Stimulated activated CD4-positive, alpha-beta T cell treated with anti-CD3 and anti-CD28 coated beads, TNF-alpha, amount 100 ng/mL, for 4 hours (primary cell): ENCODE data around the gene TXN.

Experiments
- DNase-seq, 3 experiments: peaks; one replicate each; pipeline ENCODE4 v3.0.0-alpha.2; 2020; ENCODE audit warnings: low read depth in 3 of 3

Gene TXN

DNA sequence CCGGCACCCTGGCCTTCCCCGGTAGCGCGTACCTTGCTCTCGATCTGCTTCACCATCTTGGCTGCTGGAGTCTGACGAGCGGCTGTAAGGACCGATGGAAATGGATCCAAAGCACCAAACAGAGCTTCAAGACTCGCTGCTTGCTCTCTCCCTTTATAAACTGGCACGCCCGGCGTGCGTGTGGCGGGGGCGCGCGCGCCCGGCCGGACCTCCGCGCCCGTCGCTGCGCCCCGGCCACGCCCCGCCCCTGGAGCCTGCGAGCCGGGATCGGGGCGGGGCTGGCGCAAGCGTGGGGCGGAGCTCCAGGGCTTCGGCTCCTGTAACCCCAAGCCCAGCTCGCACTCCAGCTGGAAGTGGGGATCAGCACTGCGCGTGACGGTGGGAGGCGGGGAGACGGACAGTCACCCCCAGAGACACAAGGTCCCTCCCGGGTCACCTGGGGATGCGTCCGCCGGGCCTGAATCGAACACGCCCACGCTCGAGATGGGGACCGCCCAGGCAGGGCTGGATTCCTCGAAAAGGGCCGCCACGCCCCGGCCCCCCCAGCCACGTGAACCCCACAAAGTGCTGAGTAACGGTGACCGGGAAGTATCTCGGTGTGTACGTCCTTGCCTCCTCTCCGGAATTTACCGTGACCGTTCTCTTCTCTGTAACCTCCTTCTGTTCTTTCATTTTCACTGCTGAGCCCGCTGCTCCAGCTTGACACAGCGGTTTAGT lies at the start of gene TXN:
TXN (minus strand) TSS at position 128 of the 717 bp plus-strand sequence; CDS start at position 56, 72 bp downstream.
- peak; percentile 72 to 88 (median 80) for DNase-seq

DNA sequence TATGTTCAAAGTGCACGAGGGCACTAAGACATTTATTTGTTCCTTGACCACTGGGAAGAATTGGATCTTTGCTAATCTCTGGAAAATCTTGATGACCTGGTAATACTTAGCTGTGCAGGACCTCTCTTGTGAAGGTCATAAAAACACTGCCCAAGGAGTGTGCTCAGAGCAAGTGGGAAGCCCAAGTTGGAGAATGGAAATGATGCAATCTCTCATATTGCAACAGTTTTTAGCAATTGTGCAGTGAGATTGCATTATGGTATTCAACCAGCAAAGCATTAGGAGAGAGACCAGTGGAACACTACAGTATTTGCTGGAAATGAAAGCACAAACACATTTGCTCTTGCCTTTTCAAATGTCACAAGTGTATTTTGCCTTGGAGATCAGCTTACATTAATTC lies 46.8 kb upstream of the TXN start:
- no peak for DNase-seq

- no peak for DNase-seq
Measured at GRCh38 chr9:110298043-110298605, 41.8 kb upstream of the TXN start.

DNA sequence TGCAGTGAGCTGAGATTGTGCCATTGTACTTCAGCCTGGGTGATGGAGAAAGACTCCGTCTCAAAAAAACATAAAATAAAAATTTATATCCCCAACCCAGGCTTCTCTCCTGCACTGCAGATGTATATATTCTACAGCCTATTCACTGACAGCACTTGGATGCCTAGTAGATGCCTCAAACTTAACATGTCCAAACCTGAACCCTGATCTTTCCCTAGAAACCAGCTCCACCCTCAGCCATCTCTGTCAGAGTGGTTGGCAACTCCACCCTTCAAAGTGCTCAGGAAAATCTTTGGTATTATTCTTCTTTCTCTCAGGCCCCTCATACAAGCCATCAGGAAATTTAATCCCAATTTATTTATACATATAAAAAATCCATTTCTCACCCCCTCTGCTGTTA lies 36.9 kb upstream of the TXN start:
- DNase-seq = no peak

GRCh38 chr9:110291921-110292557 lies 35.7 kb upstream of the TXN start:
- no peak for DNase-seq

DNA sequence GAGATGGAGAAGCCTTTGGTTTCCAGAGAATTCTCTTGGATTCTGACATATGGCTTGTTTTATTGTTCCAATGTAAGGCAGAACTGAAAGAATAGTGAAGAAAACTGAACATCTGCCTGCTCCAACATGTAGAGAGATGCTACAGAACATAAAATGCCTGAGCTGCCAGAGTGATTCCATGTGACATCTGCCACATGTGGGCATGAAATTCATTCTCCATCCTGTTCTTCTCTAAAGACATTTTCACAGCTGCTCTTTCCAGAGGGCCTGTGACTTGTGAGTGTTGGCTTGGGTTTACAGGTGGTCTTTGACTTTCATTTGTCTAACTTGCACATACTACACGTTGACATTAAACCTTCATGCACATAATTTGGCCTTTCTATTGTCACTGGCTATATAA lies 33.7 kb upstream of the TXN start:
- no peak for DNase-seq

GRCh38 chr9:110288503-110288902 lies 32.2 kb upstream of the TXN start:
- DNase-seq = no peak

DNA sequence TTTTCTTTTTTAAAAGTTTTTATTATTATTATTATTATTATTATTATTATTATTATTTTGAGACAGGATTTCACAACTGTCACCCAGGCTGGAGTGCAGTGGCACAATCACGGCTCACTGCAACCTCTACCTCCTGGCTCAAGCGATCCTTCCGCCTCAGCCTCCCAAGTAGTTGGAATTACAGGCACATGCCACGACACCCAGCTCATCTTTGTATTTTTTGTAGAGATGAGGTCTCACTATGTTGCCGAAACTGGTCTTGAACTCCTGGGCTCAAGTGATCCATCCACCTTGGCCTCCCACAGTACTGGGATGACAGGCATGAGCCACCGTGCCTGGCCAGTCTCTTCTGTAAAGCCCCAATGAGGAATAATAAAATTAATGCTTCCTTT lies 31.0 kb upstream of the TXN start:
- DNase-seq = no peak

- DNase-seq = no peak
Measured at GRCh38 chr9:110284211-110284844, 28.0 kb upstream of the TXN start.

- no peak for DNase-seq
Measured at GRCh38 chr9:110283751-110284150, 27.4 kb upstream of the TXN start.

DNA sequence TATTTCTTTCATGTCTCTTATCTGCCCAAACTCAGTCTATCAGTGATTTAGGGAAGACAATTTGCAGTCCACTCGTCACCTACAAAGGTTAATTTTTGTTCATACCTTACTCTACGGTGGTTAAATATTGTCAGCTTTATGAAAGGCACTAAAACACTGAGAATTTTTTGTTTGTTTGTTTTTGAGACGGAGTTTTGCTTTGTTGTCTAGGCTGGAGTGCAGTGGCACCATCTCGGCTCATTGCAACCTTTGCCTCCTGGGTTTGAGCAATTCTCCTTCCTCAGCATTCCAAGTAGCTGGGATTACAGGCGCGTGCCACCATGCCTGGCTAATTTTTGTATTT lies 26.4 kb upstream of the TXN start:
- no peak for DNase-seq

GRCh38 chr9:110282018-110282738 lies 25.9 kb upstream of the TXN start:
- no peak for DNase-seq

DNA sequence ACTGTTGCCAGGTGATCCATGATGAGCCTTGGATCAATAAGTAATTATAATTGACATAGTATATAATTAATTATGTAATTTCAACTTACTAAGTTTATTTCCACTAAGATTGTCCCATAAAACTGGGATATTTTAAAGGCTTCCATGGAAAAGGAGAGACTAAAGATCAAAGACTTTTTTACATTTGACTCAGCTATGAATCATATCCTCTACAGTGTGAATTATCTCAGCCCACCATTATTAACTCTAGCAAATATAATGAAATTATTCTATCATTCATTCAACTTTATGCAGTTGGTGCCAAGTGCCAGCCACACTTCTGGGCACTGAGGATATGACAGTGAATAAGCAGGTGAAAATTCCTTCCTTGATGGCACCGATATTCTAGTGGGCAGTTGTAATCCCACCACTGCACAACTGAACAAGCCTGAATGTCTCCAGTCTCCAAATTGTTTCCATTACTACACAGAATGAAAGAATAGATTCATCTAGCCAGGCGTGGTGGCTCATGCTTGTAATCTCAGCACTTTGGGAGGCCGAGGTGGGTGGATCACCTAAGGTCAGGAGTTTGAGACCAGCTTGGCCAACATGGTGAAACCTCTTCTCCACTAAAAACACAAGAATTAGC lies 21.9 kb upstream of the TXN start:
- no peak for DNase-seq

GRCh38 chr9:110276781-110277180 lies 20.5 kb upstream of the TXN start:
- DNase-seq = no peak

- no peak for DNase-seq
Measured at GRCh38 chr9:110270211-110270995, 14.1 kb upstream of the TXN start.

DNA sequence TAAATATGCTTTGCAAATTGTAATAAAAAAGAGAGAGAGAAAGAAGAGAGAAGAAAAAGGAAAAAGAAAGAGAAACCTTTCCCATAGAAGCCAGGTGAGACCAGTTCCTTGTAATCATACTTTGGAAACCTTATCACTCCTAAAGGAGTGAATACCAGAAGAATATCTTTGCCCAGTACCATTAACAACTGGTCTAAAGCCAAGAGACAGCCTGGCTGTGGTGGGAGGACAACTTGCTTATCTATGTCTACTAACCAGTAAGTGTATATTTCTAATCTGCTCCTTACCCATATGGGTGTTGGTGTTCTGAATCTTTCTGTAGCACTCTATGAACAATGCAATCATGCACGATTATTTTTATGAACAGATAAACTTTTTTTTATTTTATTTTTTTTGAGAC lies 10.5 kb upstream of the TXN start:
- DNase-seq = no peak

DNA sequence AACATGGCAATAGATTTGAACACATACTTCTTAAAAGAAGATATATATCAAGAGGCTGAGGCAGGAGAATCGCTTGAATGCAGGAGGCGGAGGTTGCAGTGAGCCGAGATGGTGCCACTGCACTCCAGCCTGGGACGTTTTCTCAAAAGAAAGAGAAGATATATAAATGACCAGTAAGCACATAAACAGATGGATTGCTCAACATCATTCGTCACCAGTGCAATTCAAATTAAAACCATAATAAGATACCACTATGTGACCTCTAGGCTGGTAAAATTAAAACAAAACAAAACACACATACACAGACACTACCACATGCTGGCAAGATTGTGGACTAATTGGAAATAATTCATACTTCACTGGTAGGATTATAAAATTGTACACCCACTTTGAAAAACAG lies 5.3 kb upstream of the TXN start:
- no peak for DNase-seq

- DNase-seq = no peak
Measured at GRCh38 chr9:110260911-110261310, 4.6 kb upstream of the TXN start.

GRCh38 chr9:110259566-110259965 lies 3.3 kb upstream of the TXN start:
- DNase-seq = no peak

DNA sequence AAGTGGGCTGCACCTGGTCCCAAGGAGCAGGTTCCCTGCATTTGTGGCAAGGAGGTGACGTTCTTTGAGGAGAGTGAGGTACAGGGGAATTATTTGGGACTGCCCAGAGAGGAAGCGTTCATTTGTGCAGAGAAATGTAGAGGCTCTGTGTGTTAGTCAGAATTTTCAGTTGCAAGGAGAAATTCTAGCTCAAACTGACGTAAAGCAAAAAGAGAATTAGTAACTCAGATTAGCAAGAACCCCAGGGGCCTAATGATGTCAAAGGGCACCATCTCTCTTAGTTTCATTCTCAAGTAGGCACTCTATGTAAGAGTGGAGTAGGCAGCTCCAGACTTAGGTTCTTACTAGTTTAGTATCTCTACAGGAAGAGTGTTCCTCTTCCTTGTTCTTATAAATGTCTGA lies 2.4 kb upstream of the TXN start:
- DNase-seq = no peak

DNA sequence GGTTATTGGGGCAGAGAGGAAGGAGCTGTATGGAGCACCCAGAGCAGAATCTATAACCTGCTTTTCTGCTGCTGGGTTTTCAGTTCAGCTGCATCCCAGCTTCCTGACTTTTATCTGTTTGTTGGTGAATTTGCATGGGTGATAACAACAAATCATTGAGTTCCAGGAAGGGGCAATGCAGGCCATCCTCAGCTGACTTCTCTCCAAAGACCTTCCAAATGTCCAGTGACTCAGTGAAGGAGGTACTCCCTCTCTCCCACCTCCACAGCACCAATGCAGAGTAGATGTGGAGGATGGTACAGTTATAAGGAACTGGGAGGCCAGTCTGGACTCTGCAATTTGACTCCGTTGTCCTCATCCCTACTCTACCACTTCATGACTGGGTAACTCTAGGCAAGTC lies 1.6 kb upstream of the TXN start:
- no peak for DNase-seq
